ENCODE results near the gene FXR1.
"Not testable (repeated sequence)": the region's sequence is repeated elsewhere in the genome, so short reads cannot be mapped to it uniquely, and the experiment has no call there.

The FXR1 gene

DNA sequence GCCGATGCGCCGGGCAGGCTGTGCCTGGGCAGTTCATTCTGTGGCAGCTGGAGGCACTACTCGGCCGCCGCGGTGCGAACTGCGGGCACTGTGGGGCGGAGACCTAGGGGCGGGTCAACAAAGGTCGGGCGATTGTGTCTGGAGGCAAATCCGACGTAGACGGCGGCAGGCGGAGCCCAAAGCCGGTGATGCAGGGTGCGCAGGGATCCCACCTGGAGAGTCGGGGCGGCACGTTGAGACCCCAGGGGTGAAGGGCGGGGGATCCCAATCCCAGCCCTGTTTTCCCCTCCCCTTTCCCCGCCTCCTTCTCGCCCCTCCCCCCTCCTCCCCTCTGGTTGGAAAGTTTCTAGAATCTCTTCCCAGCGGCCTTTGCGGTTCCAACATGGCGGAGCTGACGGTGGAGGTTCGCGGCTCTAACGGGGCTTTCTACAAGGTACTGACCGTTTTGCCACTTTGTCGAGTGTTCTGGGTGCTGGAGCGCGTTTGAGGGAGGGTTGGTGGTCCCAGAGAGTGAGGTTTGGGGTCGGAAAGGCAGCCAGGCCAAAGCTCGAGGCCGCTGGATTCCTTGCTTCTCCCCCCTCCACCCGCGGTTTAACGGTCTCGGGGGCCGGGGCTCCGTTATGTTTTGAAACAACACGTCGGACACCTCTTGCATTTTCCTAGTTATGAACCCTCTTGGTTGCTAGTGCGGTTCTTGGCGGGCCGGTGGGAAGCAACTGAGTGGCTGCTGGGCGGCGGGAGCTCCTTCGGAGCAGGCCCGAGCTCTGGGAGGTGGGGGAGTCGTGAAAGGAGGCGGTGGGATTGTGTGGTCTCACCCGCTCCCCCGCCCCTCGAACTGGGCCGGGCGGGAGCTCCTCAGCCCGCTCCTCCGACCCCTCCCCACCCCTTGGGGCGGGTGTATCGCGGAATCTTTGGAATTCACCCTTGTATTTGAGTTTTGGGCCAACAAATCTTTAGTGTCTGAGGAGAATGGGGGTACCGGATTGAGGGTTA, at the start of gene FXR1:
FXR1 (plus strand) TSS at position 367 of the 993 bp plus-strand sequence; CDS start at position 383, 16 bp downstream.
- H3K27ac ChIP-seq (ENCODE audit: poor library complexity, severe bottlenecking), result peak within 1 kb of the TSS; percentile 56
- TF ChIP-seq, protein P1, sequence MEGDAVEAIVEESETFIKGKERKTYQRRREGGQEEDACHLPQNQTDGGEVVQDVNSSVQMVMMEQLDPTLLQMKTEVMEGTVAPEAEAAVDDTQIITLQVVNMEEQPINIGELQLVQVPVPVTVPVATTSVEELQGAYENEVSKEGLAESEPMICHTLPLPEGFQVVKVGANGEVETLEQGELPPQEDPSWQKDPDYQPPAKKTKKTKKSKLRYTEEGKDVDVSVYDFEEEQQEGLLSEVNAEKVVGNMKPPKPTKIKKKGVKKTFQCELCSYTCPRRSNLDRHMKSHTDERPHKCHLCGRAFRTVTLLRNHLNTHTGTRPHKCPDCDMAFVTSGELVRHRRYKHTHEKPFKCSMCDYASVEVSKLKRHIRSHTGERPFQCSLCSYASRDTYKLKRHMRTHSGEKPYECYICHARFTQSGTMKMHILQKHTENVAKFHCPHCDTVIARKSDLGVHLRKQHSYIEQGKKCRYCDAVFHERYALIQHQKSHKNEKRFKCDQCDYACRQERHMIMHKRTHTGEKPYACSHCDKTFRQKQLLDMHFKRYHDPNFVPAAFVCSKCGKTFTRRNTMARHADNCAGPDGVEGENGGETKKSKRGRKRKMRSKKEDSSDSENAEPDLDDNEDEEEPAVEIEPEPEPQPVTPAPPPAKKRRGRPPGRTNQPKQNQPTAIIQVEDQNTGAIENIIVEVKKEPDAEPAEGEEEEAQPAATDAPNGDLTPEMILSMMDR (IDR thresholded peaks at IDR 0.05; ENCODE audit: poor library complexity, severe bottlenecking), result peak; percentile 79
- H3K4me1 ChIP-seq (ENCODE audit: insufficient read depth, poor library complexity, severe bottlenecking), result peaks cover 5% of the 10 kb centered on the region
- H3K4me3 ChIP-seq (ENCODE audit: severe bottlenecking), result peak within 1 kb of the TSS; percentile 68
- peaks cover 33% of the 10 kb centered on the region for H3K36me3 ChIP-seq (ENCODE audit: low read depth)
- DNase-seq (ENCODE audit: low spot score) (peak; percentile 92), ATAC-seq (ENCODE audit: low read depth) (peak; percentile 99)
- H3K27me3 ChIP-seq (ENCODE audit: insufficient read depth, poor library complexity, severe bottlenecking), result no peaks in the 10 kb centered on the region
- H3K9me3 ChIP-seq (ENCODE audit: severe bottlenecking), result no peaks in the 10 kb centered on the region

DNA sequence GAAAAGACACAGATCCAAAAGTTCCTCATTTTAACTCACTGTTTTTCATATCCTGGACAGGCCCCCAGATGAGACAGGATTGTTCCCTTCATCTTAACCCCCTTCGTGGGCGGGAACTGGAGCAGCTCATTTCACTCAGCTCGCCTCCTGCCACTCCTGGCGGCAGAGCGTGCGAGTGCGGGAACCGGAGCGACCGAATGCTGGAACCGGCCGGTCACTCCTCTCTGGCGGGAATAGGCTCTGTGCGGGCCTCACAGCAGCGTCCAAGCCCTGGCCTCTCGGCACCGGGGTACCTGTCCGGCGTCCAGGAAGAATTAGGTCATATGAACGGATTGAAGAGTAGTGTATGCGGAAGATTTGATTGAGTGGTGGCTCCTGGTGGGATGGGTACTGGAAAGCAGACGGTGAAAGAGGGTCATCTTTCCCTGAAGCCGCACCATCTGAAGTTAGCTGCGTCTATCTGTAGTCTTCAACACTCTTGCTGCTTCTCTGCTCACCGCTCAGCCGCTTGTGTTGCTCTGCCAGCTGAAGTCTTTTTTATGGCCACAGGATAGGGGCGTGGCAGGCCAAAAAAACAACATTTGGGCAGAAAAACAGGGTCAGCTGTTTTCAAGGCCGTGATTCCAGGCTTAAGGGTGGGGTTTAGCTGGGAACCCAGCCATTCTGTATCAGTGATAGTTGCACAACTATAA, 42.3 kb upstream of the FXR1 start:
- H3K36me3 ChIP-seq (ENCODE audit: low read depth), result no peaks in the 10 kb centered on the region
- no peaks in the 10 kb centered on the region for H3K9me3 ChIP-seq (ENCODE audit: severe bottlenecking)
- no peak for ATAC-seq (ENCODE audit: low read depth)
- H3K27me3 ChIP-seq (ENCODE audit: insufficient read depth, poor library complexity, severe bottlenecking), result no peaks in the 10 kb centered on the region
- H3K4me1 ChIP-seq (ENCODE audit: insufficient read depth, poor library complexity, severe bottlenecking), result no peaks in the 10 kb centered on the region
- no peak overlapping the region for H3K4me3 ChIP-seq (ENCODE audit: severe bottlenecking)
- no peak overlapping the region for H3K27ac ChIP-seq (ENCODE audit: poor library complexity, severe bottlenecking)
- TF ChIP-seq, protein P1 (IDR thresholded peaks at IDR 0.05; ENCODE audit: poor library complexity, severe bottlenecking), result no peak
- DNase-seq (ENCODE audit: low spot score), result no peak

DNA sequence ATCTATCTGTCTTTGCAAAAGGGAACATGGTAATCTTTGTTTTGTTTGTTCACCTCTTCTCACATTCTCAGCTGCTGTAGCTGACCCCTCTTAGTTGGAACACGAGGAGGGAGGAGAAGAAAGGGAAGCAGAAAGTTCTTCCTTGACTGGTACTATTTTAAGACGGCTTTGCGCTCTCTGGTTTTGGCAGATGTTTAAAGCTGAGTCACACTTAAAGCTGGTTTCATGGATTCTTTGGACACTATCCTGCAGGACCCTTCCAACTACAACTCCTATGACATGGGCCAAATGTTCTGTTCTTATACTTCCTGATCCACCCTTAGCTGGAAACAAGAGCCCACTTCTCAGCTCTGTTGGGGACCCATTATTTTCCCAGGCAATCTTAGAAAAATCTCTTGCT, 40.6 kb upstream of the FXR1 start:
- ATAC-seq (ENCODE audit: low read depth) (no peak), DNase-seq (ENCODE audit: low spot score) (no peak)
- Histone ChIP-seq H3K9me3 (ENCODE audit: severe bottlenecking) (no peaks in the 10 kb centered on the region), H3K27me3 (ENCODE audit: insufficient read depth, poor library complexity, severe bottlenecking) (no peaks in the 10 kb centered on the region), H3K36me3 (ENCODE audit: low read depth) (no peaks in the 10 kb centered on the region), H3K27ac (ENCODE audit: poor library complexity, severe bottlenecking) (no peak overlapping the region), H3K4me3 (ENCODE audit: severe bottlenecking) (no peak overlapping the region), H3K4me1 (ENCODE audit: insufficient read depth, poor library complexity, severe bottlenecking) (no peaks in the 10 kb centered on the region)
- TF ChIP-seq, protein P1 (IDR thresholded peaks at IDR 0.05; ENCODE audit: poor library complexity, severe bottlenecking), result no peak

DNA sequence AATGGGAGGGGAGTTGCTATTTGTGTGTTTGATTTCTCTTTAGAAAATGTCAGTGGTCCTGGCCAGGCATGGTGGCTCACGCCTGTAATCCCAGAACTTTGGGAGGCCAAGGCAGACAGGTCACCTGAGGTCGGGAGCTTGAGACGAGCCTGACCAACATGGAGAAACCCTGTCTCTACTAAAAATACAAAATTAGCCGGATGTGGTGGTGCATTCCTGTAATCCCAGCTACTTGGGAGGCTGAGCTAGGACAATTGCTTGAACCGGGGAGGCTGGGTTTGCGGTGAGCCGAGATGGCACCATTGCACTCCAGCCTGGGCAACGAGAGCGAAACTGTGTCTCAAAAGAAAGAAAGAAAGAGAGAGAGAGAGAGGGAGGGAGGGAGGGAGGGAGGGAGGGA, 40.0 kb upstream of the FXR1 start:
- not testable (repeated sequence) for H3K36me3 ChIP-seq (ENCODE audit: low read depth)

DNA sequence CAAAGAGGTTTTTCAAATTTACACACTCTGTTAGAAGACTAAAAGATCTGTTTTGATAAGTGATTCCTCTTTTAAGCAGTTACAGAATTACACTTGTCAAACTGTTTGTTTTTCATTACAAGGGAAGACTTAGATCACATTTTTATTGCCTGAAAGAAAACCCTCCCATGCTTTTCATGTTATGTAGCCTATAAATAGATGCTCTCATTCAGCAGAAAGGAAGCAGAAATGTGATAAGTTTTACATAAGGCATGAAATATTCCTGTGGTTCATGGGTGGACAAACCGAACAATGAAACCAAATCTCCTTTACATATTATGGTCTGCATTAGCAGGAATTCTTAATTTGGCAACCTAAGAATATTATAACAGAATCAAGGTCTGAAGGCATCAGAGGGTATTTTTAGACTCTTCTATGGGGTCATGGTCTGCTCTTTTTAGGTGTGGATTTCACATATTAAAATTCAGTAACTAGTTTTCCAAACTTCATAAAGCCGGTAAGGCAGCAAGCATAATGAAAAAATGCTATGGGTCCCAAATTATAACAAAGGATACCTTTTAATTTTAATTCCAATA, 37.3 kb upstream of the FXR1 start:
- no peak for DNase-seq (ENCODE audit: low spot score)

More for the DNA sequence above, 40.0 kb upstream of the FXR1 start:
- H3K4me1 ChIP-seq (ENCODE audit: insufficient read depth, poor library complexity, severe bottlenecking); DNase-seq (ENCODE audit: low spot score); H3K9me3 ChIP-seq (ENCODE audit: severe bottlenecking); H3K27ac ChIP-seq (ENCODE audit: poor library complexity, severe bottlenecking); ATAC-seq (ENCODE audit: low read depth); H3K4me3 ChIP-seq (ENCODE audit: severe bottlenecking); H3K27me3 ChIP-seq (ENCODE audit: insufficient read depth, poor library complexity, severe bottlenecking): not testable (repeated sequence)

More for the DNA sequence above, 37.3 kb upstream of the FXR1 start:
- TF ChIP-seq, protein P1 (IDR thresholded peaks at IDR 0.05; ENCODE audit: poor library complexity, severe bottlenecking), result no peak
- H3K27me3 ChIP-seq (ENCODE audit: insufficient read depth, poor library complexity, severe bottlenecking), result no peaks in the 10 kb centered on the region
- H3K4me1 ChIP-seq (ENCODE audit: insufficient read depth, poor library complexity, severe bottlenecking), result no peaks in the 10 kb centered on the region
- H3K9me3 ChIP-seq (ENCODE audit: severe bottlenecking), result no peaks in the 10 kb centered on the region
- no peaks in the 10 kb centered on the region for H3K36me3 ChIP-seq (ENCODE audit: low read depth)
- H3K27ac ChIP-seq (ENCODE audit: poor library complexity, severe bottlenecking), result no peak overlapping the region
- no peak overlapping the region for H3K4me3 ChIP-seq (ENCODE audit: severe bottlenecking)
- ATAC-seq (ENCODE audit: low read depth), result no peak
